OCI-LY7 (cell line): ENCODE data around the gene KIAA1549. TPM values are rescaled to one million over a fixed set of nuclear protein-coding genes. Genes with fewer than 3 reads are reported as not detected.

ENCODE experiments used
- BruUV-seq: library from RNA; stranded (reverse); fragments of 400-500 nt; replicated peaks from 2 replicates; lab custom pipeline; 2021; lab: Mats Ljungman, UMichigan
- CTCF ChIA-PET: fragments of 300-600 bp; sonication (Branson Sonifier 250); formaldehyde crosslinking; loops from one replicate; lab custom pipeline; 2022; ENCODE audit warnings: antibody characterized with exemption; ENCODE audit not compliant: unreplicated experiment; lab: Charles Lee
- POLR2A ChIA-PET: fragments of 300-600 bp; sonication (Branson Sonifier 250); formaldehyde crosslinking; loops from one replicate; lab custom pipeline; 2022; ENCODE audit warnings: antibody characterized with exemption; lab: Charles Lee
- DNase-seq: peaks from one replicate; pipeline ENCODE4 v3.0.0-alpha.2; 2015; ENCODE audit warnings: low spot score
- H2AFZ ChIP-seq: fragments of 200-600 bp; sonication (generic), shearing (Covaris generic); 2 replicates; pipeline ENCODE4 v1.6.1; 2014; ENCODE audit warnings: mild to moderate bottlenecking, antibody characterized with exemption, low read length, moderate library complexity
- H3K27ac ChIP-seq: fragments of 200-600 bp; sonication (generic); 2 replicates; pipeline ENCODE4 v1.5.1; 2014; ENCODE audit warnings: mixed run types, low read depth, mild to moderate bottlenecking, moderate library complexity, low read length, inconsistent platforms; ENCODE audit not compliant: poor library complexity, severe bottlenecking
- H3K36me3 ChIP-seq: fragments of 200-600 bp; sonication (generic); 2 replicates; pipeline ENCODE4 v1.6.1; 2014; ENCODE audit warnings: mild to moderate bottlenecking, antibody characterized with exemption, low read length, moderate library complexity, mixed read lengths; ENCODE audit not compliant: insufficient read depth
- H3K4me1 ChIP-seq: fragments of 200-600 bp; sonication (generic); 2 replicates; pipeline ENCODE4 v1.5.1; 2014; ENCODE audit warnings: mild to moderate bottlenecking, low read length; ENCODE audit not compliant: insufficient read depth, poor library complexity, severe bottlenecking
- H3K4me2 ChIP-seq: fragments of 200-600 bp; sonication (generic); 2 replicates; pipeline ENCODE4 v1.6.1; 2014; ENCODE audit warnings: mild to moderate bottlenecking, low read length
- H3K4me3 ChIP-seq: fragments of 200-600 bp; sonication (generic); 2 replicates; pipeline ENCODE4 v1.5.1; 2014; ENCODE audit warnings: mild to moderate bottlenecking, low read depth, low read length; ENCODE audit not compliant: poor library complexity, severe bottlenecking
- H3K79me2 ChIP-seq: fragments of 200-600 bp; sonication (generic); 2 replicates; pipeline ENCODE4 v1.6.1; 2016; ENCODE audit warnings: low read depth, mild to moderate bottlenecking, low read length, moderate library complexity, mixed read lengths; ENCODE audit not compliant: insufficient read depth
- H3K9me2 ChIP-seq: fragments of 200-600 bp; sonication (generic); 2 replicates; pipeline ENCODE4 v1.6.1; 2016; ENCODE audit warnings: mild to moderate bottlenecking, low read length, mixed read lengths; ENCODE audit not compliant: insufficient read depth
- H3K9me3 ChIP-seq: fragments of 200-600 bp; sonication (generic); 2 replicates; pipeline ENCODE4 v1.6.1; 2014; ENCODE audit warnings: mild to moderate bottlenecking, mixed run types, low read length, mixed read lengths
- H4K20me1 ChIP-seq: fragments of 200-600 bp; sonication (generic); 2 replicates; pipeline ENCODE4 v1.6.1; 2014; ENCODE audit warnings: mild to moderate bottlenecking, antibody characterized with exemption, low read length, moderate library complexity, mixed read lengths; ENCODE audit not compliant: insufficient read depth
- EZH2phosphoT487 ChIP-seq: fragments of 200-600 bp; sonication (generic); IDR thresholded peaks from 2 replicates; pipeline ENCODE4 v1.6.1; 2018; ENCODE audit warnings: low read depth, borderline replicate concordance, mild to moderate bottlenecking, mixed run types, antibody characterized with exemption, low read length, moderate library complexity, mixed read lengths
- intact Hi-C: fragments of 100-400 bp; cut with micrococcal nuclease; formaldehyde crosslinking; loops from one replicate; pipeline ENCODE4 v1.10.0; 2022; ENCODE audit not compliant: unreplicated experiment
- total RNA-seq, 2 experiments: library from RNA; depleted of rRNA in 1 of 2; stranded (reverse); fragments of >200 nt in 1 of 2; shearing (Covaris generic) in 1 of 2; gene quantifications; 2 replicates each; pipeline ENCODE4 v1.2.3, GENCODE V29; 2014 to 2022
- TF ChIP-seq, protein P1 (sequence below): fragments of 200-600 bp; sonication (generic); conservative IDR thresholded peaks from 2 replicates; pipeline ENCODE4 v1.5.1; 2014; ENCODE audit warnings: mild to moderate bottlenecking, antibody characterized with exemption, low read length, moderate library complexity, mixed read lengths

The KIAA1549 gene
- total RNA-seq, 2 experiments from 2014 or later, result 0.03 to 3.0 TPM

DNA sequence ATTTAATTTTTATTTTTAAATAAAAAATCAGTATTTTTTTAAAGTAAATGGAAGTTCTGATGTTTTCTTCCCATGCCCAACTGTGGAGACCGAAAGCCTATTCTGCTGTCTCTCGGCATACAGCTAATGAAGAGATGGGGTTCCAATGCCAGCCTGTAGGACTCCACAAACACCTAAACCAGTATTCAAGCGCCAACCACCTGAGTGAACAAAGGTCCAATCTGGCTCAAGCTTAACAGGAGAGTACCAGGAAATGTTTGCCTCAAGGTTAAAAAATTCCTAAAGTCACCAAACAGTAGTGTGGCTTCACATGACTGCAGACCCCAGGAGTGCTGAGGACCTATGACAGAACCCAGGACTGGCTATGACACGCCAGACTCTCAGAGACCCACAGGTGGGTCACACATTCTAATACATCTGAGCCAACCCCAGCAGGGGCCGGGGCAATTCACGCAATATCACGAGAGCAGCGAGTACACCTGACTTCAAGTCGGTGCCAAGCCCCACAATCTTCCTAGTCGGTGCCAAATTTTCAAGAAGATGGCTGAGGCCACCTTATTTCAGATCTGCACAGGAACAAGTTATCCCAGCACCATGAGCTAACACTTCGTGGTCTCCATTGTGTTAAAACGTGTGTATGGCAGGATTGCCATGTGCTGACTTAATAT is 31.6 kb downstream of the KIAA1549 start:
- no peak overlapping the region for H2AFZ ChIP-seq
- no peak overlapping the region for H3K4me3 ChIP-seq
- no peak overlapping the region for H3K27ac ChIP-seq
- TF ChIP-seq, protein P1, sequence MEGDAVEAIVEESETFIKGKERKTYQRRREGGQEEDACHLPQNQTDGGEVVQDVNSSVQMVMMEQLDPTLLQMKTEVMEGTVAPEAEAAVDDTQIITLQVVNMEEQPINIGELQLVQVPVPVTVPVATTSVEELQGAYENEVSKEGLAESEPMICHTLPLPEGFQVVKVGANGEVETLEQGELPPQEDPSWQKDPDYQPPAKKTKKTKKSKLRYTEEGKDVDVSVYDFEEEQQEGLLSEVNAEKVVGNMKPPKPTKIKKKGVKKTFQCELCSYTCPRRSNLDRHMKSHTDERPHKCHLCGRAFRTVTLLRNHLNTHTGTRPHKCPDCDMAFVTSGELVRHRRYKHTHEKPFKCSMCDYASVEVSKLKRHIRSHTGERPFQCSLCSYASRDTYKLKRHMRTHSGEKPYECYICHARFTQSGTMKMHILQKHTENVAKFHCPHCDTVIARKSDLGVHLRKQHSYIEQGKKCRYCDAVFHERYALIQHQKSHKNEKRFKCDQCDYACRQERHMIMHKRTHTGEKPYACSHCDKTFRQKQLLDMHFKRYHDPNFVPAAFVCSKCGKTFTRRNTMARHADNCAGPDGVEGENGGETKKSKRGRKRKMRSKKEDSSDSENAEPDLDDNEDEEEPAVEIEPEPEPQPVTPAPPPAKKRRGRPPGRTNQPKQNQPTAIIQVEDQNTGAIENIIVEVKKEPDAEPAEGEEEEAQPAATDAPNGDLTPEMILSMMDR, result no peak
- TF ChIP-seq EZH2phosphoT487, result no peak
- ChIA-PET CTCF (no interaction called here), POLR2A (no interaction called here)
- no peaks in the 10 kb centered on the region for H3K4me1 ChIP-seq
- H3K9me3 ChIP-seq, result no peaks in the 10 kb centered on the region
- BruUV-seq, result no TSS peak
- H3K79me2 ChIP-seq, result no peaks in the 10 kb centered on the region
- no peak overlapping the region for H3K4me2 ChIP-seq
- no peaks in the 10 kb centered on the region for H3K36me3 ChIP-seq
- H3K9me2 ChIP-seq, result no peaks in the 10 kb centered on the region
- DNase-seq, result no peak
- intact Hi-C loops, result no loop called here
- H4K20me1 ChIP-seq, result no peaks in the 10 kb centered on the region

DNA sequence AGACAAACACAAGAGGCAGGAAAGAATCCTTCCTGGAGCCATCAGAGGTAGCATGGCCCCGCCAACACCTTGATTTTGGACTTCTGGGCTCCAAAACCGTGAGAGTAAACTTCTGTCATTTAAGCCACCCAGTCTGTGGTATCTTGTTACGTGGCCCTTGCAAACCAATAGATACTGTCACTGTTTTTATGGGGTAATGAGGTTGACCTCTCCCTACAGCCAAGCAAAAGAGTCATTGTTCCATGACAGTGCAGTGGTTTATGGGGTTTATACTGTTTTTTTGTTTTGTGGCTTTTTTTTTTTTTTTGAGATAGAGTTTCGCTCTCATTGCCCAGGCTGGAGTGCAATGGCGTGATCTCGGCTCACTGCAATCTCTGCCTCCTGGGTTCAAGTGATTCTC is 32.8 kb downstream of the KIAA1549 start:
- no peaks in the 10 kb centered on the region for H3K79me2 ChIP-seq

DNA sequence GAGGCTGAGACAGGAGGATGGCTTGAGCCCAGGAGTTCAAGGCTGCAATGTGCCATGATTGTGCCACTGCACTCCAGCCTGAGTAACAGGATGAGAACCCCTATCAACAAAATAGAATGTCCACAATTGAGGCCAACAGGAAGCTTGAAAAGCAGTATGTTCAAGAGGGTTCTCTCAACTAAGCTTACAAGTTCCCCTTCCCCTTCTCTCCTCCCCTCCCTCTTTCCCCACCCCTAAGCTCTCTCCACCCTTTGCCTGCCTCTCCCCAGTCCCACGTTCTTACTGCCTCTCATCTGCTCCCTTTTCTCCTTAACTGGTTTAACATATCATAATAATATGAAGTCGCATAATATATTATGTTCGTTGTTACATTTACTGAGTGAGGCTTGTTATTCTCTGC is 35.4 kb downstream of the KIAA1549 start:
- CTCF ChIA-PET, result no interaction called here

More for the DNA sequence above, 32.8 kb downstream of the KIAA1549 start:
- ChIA-PET CTCF (no interaction called here), POLR2A (interaction anchor here (0.7 kb wide), 1 partner anchor 80 kb away, joined by 5 read pairs; no protein-coding TSS in a partner anchor)
- BruUV-seq, result no TSS peak
- H3K4me1 ChIP-seq, result no peaks in the 10 kb centered on the region
- no peak overlapping the region for H3K4me3 ChIP-seq
- no peaks in the 10 kb centered on the region for H3K9me2 ChIP-seq
- no peaks in the 10 kb centered on the region for H3K36me3 ChIP-seq
- no peak overlapping the region for H2AFZ ChIP-seq
- no peak overlapping the region for H3K27ac ChIP-seq
- no peak overlapping the region for H3K4me2 ChIP-seq
- TF ChIP-seq EZH2phosphoT487, result no peak
- TF ChIP-seq, protein P1, result no peak
- no peak for DNase-seq
- intact Hi-C loops, result no loop called here
- H4K20me1 ChIP-seq, result no peaks in the 10 kb centered on the region
- H3K9me3 ChIP-seq, result no peaks in the 10 kb centered on the region

More for the DNA sequence above, 35.4 kb downstream of the KIAA1549 start:
- Histone ChIP-seq H2AFZ (no peak overlapping the region), H3K4me2 (no peak overlapping the region), H3K4me1 (no peaks in the 10 kb centered on the region), H3K79me2 (no peaks in the 10 kb centered on the region), H4K20me1 (no peaks in the 10 kb centered on the region), H3K4me3 (no peak overlapping the region), H3K36me3 (no peaks in the 10 kb centered on the region), H3K9me2 (no peaks in the 10 kb centered on the region), H3K27ac (no peak overlapping the region), H3K9me3 (no peaks in the 10 kb centered on the region)
- no TSS peak for BruUV-seq
- DNase-seq, result no peak
- POLR2A ChIA-PET, result no interaction called here
- no peak for TF ChIP-seq EZH2phosphoT487
- TF ChIP-seq, protein P1, result no peak
- intact Hi-C loops, result loop anchor here (2.0 kb wide), 1 partner anchor 21 kb away; no protein-coding TSS in a partner anchor
